A549 (cell line): ENCODE data around the gene RUSF1. TPM values are rescaled to one million over a fixed set of nuclear protein-coding genes. Genes with fewer than 3 reads are reported as not detected.

Experiments
- ATAC-seq, 2 experiments: fragments of 200-7000 bp in 1 of 2; fragments of >200 bp in 1 of 2; cut with Nextera tagmentation in 1 of 2; cut with Tn5 transposase in 1 of 2; 3 replicates each; pipeline versions ENCODE4 v1.8.0 to v1.9.1; 2018 to 2020; ENCODE audit warnings: mild to moderate bottlenecking in 1 of 2, moderate library complexity in 1 of 2
- CTCF ChIA-PET: fragments of 300-600 bp; sonication (Branson Sonifier 250); formaldehyde crosslinking; extraction: SDS; loops from one replicate; lab custom pipeline; 2021; ENCODE audit warnings: antibody characterized with exemption, inconsistent platforms; lab: Yijun Ruan, JAX
- POLR2A ChIA-PET: fragments of 350-600 bp; formaldehyde crosslinking; extraction: SDS; loops from one replicate; lab custom pipeline; 2021; ENCODE audit warnings: antibody characterized with exemption, inconsistent platforms; lab: Yijun Ruan, JAX
- DNase-seq, 2 experiments: peaks; one replicate each; pipeline versions ENCODE4 v3.0.0 to v3.0.0-alpha.2; 2011 to 2016; ENCODE audit warnings: low read depth in 1 of 2, low spot score in 1 of 2
- FAIRE-seq: peaks from 2 replicates; lab custom pipeline; 2011; peaks lifted over from hg19 to GRCh38; lab: Jason Lieb, UNC
- H3K27ac ChIP-seq, 2 experiments: fragments of >200 bp; sonication (Bioruptor Twin); formaldehyde crosslinking; 3 replicates each; pipeline ENCODE4 v1.5.1; 2016 to 2017
- H3K4me1 ChIP-seq: fragments of >200 bp; sonication (Bioruptor Twin); formaldehyde crosslinking; 3 replicates; pipeline ENCODE4 v1.6.1; 2016
- H3K4me2 ChIP-seq: fragments of >200 bp; sonication (Bioruptor Twin); formaldehyde crosslinking; 3 replicates; pipeline ENCODE4 v1.6.1; 2016
- H3K4me3 ChIP-seq: fragments of >200 bp; sonication (Bioruptor Twin); formaldehyde crosslinking; 3 replicates; pipeline ENCODE4 v1.5.1; 2016
- H3K9me3 ChIP-seq: fragments of >200 bp; sonication (Bioruptor Twin); formaldehyde crosslinking; 3 replicates; pipeline ENCODE4 v1.6.1; 2016
- ATOH8 ChIP-seq: fragments of 250-450 bp; sonication (Bioruptor Pico); IDR thresholded peaks from 2 replicates; pipeline ENCODE4 v1.5.0; 2020; ENCODE audit warnings: low read depth, mild to moderate bottlenecking, moderate library complexity
- CBX2 ChIP-seq: fragments of 200-600 bp; sonication (generic); IDR thresholded peaks from 2 replicates; pipeline ENCODE4 v1.6.1; 2016; ENCODE audit warnings: low read depth, mild to moderate bottlenecking, borderline replicate concordance
- CBX8 ChIP-seq: fragments of 200-600 bp; sonication (generic); IDR thresholded peaks from 2 replicates; pipeline ENCODE4 v1.6.1; 2016
- E2F6 ChIP-seq: IDR thresholded peaks from 2 replicates; pipeline ENCODE4 v1.6.1; 2012; ENCODE audit warnings: low read depth, borderline replicate concordance
- FOSB ChIP-seq: fragments of 250-450 bp; sonication (Bioruptor Pico); IDR thresholded peaks from 2 replicates; pipeline ENCODE4 v1.5.0; 2020; ENCODE audit warnings: mild to moderate bottlenecking, moderate library complexity
- HEYL ChIP-seq: fragments of 250-450 bp; sonication (Bioruptor Pico); IDR thresholded peaks from 2 replicates; pipeline ENCODE4 v1.8.0; 2021; ENCODE audit warnings: mild to moderate bottlenecking, moderate library complexity
- HOXA7 ChIP-seq: fragments of 250-450 bp; sonication (Bioruptor Pico); IDR thresholded peaks from 2 replicates; pipeline ENCODE4 v1.5.0; 2020; ENCODE audit warnings: mild to moderate bottlenecking, moderate library complexity
- HOXB5 ChIP-seq: fragments of 250-450 bp; sonication (Bioruptor Pico); IDR thresholded peaks from 2 replicates; pipeline ENCODE4 v1.5.0; 2020; ENCODE audit warnings: mild to moderate bottlenecking, moderate library complexity
- NPAS2 ChIP-seq: fragments of 250-450 bp; sonication (Bioruptor Pico); IDR thresholded peaks from 2 replicates; pipeline ENCODE4 v1.8.0; 2022; ENCODE audit warnings: mild to moderate bottlenecking, moderate library complexity, borderline replicate concordance
- RFX5 ChIP-seq: fragments of 450-650 bp; IDR thresholded peaks from 2 replicates; pipeline ENCODE4 v1.7.1; 2014; ENCODE audit warnings: antibody characterized with exemption, mild to moderate bottlenecking, moderate library complexity
- SMC3 ChIP-seq: fragments of >200 bp; sonication (Bioruptor Twin); formaldehyde crosslinking; IDR thresholded peaks from 3 replicates; pipeline ENCODE4 v1.6.1; 2018; ENCODE audit warnings: inconsistent platforms
- SREBF2 ChIP-seq: fragments of 450-650 bp; IDR thresholded peaks from 2 replicates; pipeline ENCODE4 v1.6.1; 2014; ENCODE audit warnings: mild to moderate bottlenecking, moderate library complexity
- WGBS: methylation state at CpG from one replicate; pipeline ENCODE4 v1.1.6; 2017; ENCODE audit errors: missing lambda C conversion rate; 5-methylcytosine and 5-hydroxymethylcytosine counted together
- polyA plus RNA-seq, 4 experiments: library from polyadenylated mRNA; depleted of rRNA in 3 of 4; stranded (reverse); fragments of >200 nt; fragmentation: RNase III in 1 of 4; extraction: RNeasy Plus Mini Kit Qiagen cat#74134 plus additional on column Dnase treatment in 1 of 4; gene quantifications; 2 replicates in 3 of 4; 3 replicates in 1 of 4; pipeline ENCODE4 v1.2.3, GENCODE V29; 2011 to 2017

RUSF1 gene
- polyA plus RNA-seq, 2 of the 4 experiments (the other 2 are of a cell fraction): 27.8 to 35.3 TPM

GRCh38 chr16:31441956-31442355, 66.2 kb downstream of the RUSF1 start:
- 91% methylated on average over 34 of the region's 34 CpGs for WGBS
- no peak for FAIRE-seq
- ChIA-PET CTCF (interaction anchor here (0.6 to 5.5 kb wide), 31 partner anchors 8 to 1610 kb away, joined by 3 to 52 read pairs (median 4); partner anchors contain the start of genes ARMC5, HSD3B7 and PYCARD), POLR2A (interaction anchor here (1.2 to 1.8 kb wide), 4 partner anchors 17 to 485 kb away, joined by 4 to 12 read pairs (median 6); partner anchors contain the start of genes ARMC5, KAT8, SETD1A and ZNF646)
- DNase-seq: no peak
- Histone ChIP-seq H3K9me3 (no peaks in the 10 kb centered on the region), H3K4me3 (peak overlapping the region; percentile 58), H3K4me1 (no peaks in the 10 kb centered on the region), H3K27ac (peak overlapping the region; percentile 85 to 90; a peak in 5 of 6 replicates), H3K4me2 (peak overlapping the region; percentile 61)
- ATAC-seq: no peak
- no peak for TF ChIP-seq FOSB (CRISPR knock-in tag)

GRCh38 chr16:31440516-31441184, 67.5 kb downstream of the RUSF1 start:
- POLR2A ChIA-PET: interaction anchor here (1.7 kb wide), 1 partner anchor 19 kb away, joined by 7 read pairs; the partner anchor contains the start of gene ARMC5

GRCh38 chr16:31439519-31439918, 68.7 kb downstream of the RUSF1 start:
- Histone ChIP-seq H3K9me3 (no peaks in the 10 kb centered on the region), H3K4me2 (no peak overlapping the region), H3K27ac (no peak overlapping the region), H3K4me1 (no peaks in the 10 kb centered on the region), H3K4me3 (no peak overlapping the region)
- no peak for FAIRE-seq
- POLR2A ChIA-PET: interaction anchor here (1.7 kb wide), 1 partner anchor 20 kb away, joined by 7 read pairs; the partner anchor contains the start of gene ARMC5
- WGBS: 83% methylated on average over 3 of the region's 3 CpGs
- TF ChIP-seq NPAS2 (CRISPR knock-in tag) (no peak), CBX2 (no peak), CBX8 (no peak), ATOH8 (CRISPR knock-in tag) (no peak)
- TF ChIP-seq, all 56 proteins: peak for 0
- CTCF ChIA-PET: interaction anchor here (2.3 kb wide), 1 partner anchor 12 kb away, joined by 7 read pairs; no protein-coding TSS in a partner anchor
- ATAC-seq: no peak
- DNase-seq: no peak

More at GRCh38 chr16:31440516-31441184, 67.5 kb downstream of the RUSF1 start:
- ATAC-seq (no peak), DNase-seq (no peak), FAIRE-seq (no peak)
- TF ChIP-seq HEYL (CRISPR knock-in tag) (no peak), E2F6 (no peak), HOXB5 (no peak), RFX5 (no peak), SREBF2 (no peak), SMC3 (no peak), HOXA7 (no peak)
- H3K4me3 ChIP-seq: no peak overlapping the region
- CTCF ChIA-PET: interaction anchor here (0.6 to 5.5 kb wide), 6 partner anchors 10 to 396 kb away, joined by 3 to 52 read pairs (median 6); partner anchors contain the start of gene ARMC5
- H3K4me2 ChIP-seq: no peak overlapping the region
- no peaks in the 10 kb centered on the region for H3K4me1 ChIP-seq
- WGBS: 84% methylated on average over 4 of the region's 4 CpGs
- no peak overlapping the region for H3K27ac ChIP-seq
- no peaks in the 10 kb centered on the region for H3K9me3 ChIP-seq

Other genes starting within 250 kb of the RUSF1 start
- 0.77 and 0.88 TPM in 2 replicates for gene ITGAM, start 248.4 kb downstream of the RUSF1 start, polyA plus RNA-seq (2011; rRNA removed)
- 0.84 to 1.5 TPM (median 1.3 TPM) in 3 replicates for gene ITGAM, start 248.4 kb downstream of the RUSF1 start, polyA plus RNA-seq (2017; fragmentation: RNase III; extraction: RNeasy Plus Mini Kit Qiagen cat#74134 plus additional on column Dnase treatment)
- 0.87 and 1.4 TPM in 2 replicates for gene ITGAX, start 153.2 kb downstream of the RUSF1 start, polyA plus RNA-seq (2011; rRNA removed)
- 0.35 to 0.79 TPM (median 0.49 TPM) in 3 replicates for gene ITGAX, start 153.2 kb downstream of the RUSF1 start, polyA plus RNA-seq (2017; fragmentation: RNase III; extraction: RNeasy Plus Mini Kit Qiagen cat#74134 plus additional on column Dnase treatment)
- not detected in 2 replicates for gene ITGAD, start 115.1 kb downstream of the RUSF1 start, polyA plus RNA-seq (2011; rRNA removed)
- not detected in 3 replicates for gene ITGAD, start 115.1 kb downstream of the RUSF1 start, polyA plus RNA-seq (2017; fragmentation: RNase III; extraction: RNeasy Plus Mini Kit Qiagen cat#74134 plus additional on column Dnase treatment)
- gene COX6A2, start 80.0 kb downstream of the RUSF1 start, polyA plus RNA-seq (2011; rRNA removed): not detected in 2 replicates
- not detected in 3 replicates for gene COX6A2, start 80.0 kb downstream of the RUSF1 start, polyA plus RNA-seq (2017; fragmentation: RNase III; extraction: RNeasy Plus Mini Kit Qiagen cat#74134 plus additional on column Dnase treatment)
- gene ZNF843, start 65.6 kb downstream of the RUSF1 start, polyA plus RNA-seq (2011; rRNA removed): 0.17 and 0.21 TPM in 2 replicates
- 0.08 to 0.21 TPM (median 0.13 TPM) in 3 replicates for gene ZNF843, start 65.6 kb downstream of the RUSF1 start, polyA plus RNA-seq (2017; fragmentation: RNase III; extraction: RNeasy Plus Mini Kit Qiagen cat#74134 plus additional on column Dnase treatment)
- gene ARMC5, start 48.9 kb downstream of the RUSF1 start, polyA plus RNA-seq (2011; rRNA removed): 3.2 and 3.5 TPM in 2 replicates
- 6.0 to 7.4 TPM (median 6.1 TPM) in 3 replicates for gene ARMC5, start 48.9 kb downstream of the RUSF1 start, polyA plus RNA-seq (2017; fragmentation: RNase III; extraction: RNeasy Plus Mini Kit Qiagen cat#74134 plus additional on column Dnase treatment)
- 8.3 and 14.2 TPM in 2 replicates for gene TGFB1I1, start 36.2 kb downstream of the RUSF1 start, polyA plus RNA-seq (2011; rRNA removed)
- 68.7 to 81.0 TPM (median 75.1 TPM) in 3 replicates for gene TGFB1I1, start 36.2 kb downstream of the RUSF1 start, polyA plus RNA-seq (2017; fragmentation: RNase III; extraction: RNeasy Plus Mini Kit Qiagen cat#74134 plus additional on column Dnase treatment)
- gene SLC5A2, start 25.3 kb downstream of the RUSF1 start, polyA plus RNA-seq (2011; rRNA removed): 0.07 and 0.09 TPM in 2 replicates
- gene SLC5A2, start 25.3 kb downstream of the RUSF1 start, polyA plus RNA-seq (2017; fragmentation: RNase III; extraction: RNeasy Plus Mini Kit Qiagen cat#74134 plus additional on column Dnase treatment): 0.20 to 0.46 TPM (median 0.41 TPM) in 3 replicates
- gene AHSP, start 19.5 kb upstream of the RUSF1 start, polyA plus RNA-seq (2011; rRNA removed): not detected in 2 replicates
- gene AHSP, start 19.5 kb upstream of the RUSF1 start, polyA plus RNA-seq (2017; fragmentation: RNase III; extraction: RNeasy Plus Mini Kit Qiagen cat#74134 plus additional on column Dnase treatment): not detected in 3 replicates